ENCODE measurements around the gene ETV6. TPM values are rescaled to one million over a fixed set of nuclear protein-coding genes. Genes with fewer than 3 reads are reported as not detected.

Gene ETV6
- total RNA-seq, 1 donor: 11.2 TPM

GRCh38 chr12:11697131-11697530, 47.7 kb downstream of the ETV6 start:
- no peak for TF ChIP-seq CTCF (IDR thresholded peaks at IDR 0.05; ENCODE audit: insufficient read depth, low read depth, low read length)
- no peak for DNase-seq (ENCODE audit: low read depth)
- H3K4me3 ChIP-seq (ENCODE audit: low read depth, low read length): no peak overlapping the region

GRCh38 chr12:11697670-11698387, 48.4 kb downstream of the ETV6 start:
- H3K4me3 ChIP-seq (ENCODE audit: low read depth, low read length): no peak overlapping the region
- TF ChIP-seq CTCF (IDR thresholded peaks at IDR 0.05; ENCODE audit: insufficient read depth, low read depth, low read length): no peak
- peak; percentile 54 for DNase-seq (ENCODE audit: low read depth)

- H3K4me3 ChIP-seq (ENCODE audit: low read depth, low read length): no peak overlapping the region
- TF ChIP-seq CTCF (IDR thresholded peaks at IDR 0.05; ENCODE audit: insufficient read depth, low read depth, low read length): no peak
- DNase-seq (ENCODE audit: low read depth): no peak
Observed at GRCh38 chr12:11698729-11699128, 49.3 kb downstream of the ETV6 start.

- H3K4me3 ChIP-seq (ENCODE audit: low read depth, low read length): no peak overlapping the region
- no peak for TF ChIP-seq CTCF (IDR thresholded peaks at IDR 0.05; ENCODE audit: insufficient read depth, low read depth, low read length)
- no peak for DNase-seq (ENCODE audit: low read depth)
Observed at GRCh38 chr12:11701433-11701832, 52.0 kb downstream of the ETV6 start.

GRCh38 chr12:11702959-11703358, 53.5 kb downstream of the ETV6 start:
- TF ChIP-seq CTCF (IDR thresholded peaks at IDR 0.05; ENCODE audit: insufficient read depth, low read depth, low read length): no peak
- H3K4me3 ChIP-seq (ENCODE audit: low read depth, low read length): no peak overlapping the region
- no peak for DNase-seq (ENCODE audit: low read depth)

- TF ChIP-seq CTCF (IDR thresholded peaks at IDR 0.05; ENCODE audit: insufficient read depth, low read depth, low read length): no peak
- no peak overlapping the region for H3K4me3 ChIP-seq (ENCODE audit: low read depth, low read length)
- DNase-seq (ENCODE audit: low read depth): no peak
Observed at GRCh38 chr12:11703378-11703777, 53.9 kb downstream of the ETV6 start.

GRCh38 chr12:11704089-11704488, 54.6 kb downstream of the ETV6 start:
- H3K4me3 ChIP-seq (ENCODE audit: low read depth, low read length): no peak overlapping the region
- no peak for DNase-seq (ENCODE audit: low read depth)
- no peak for TF ChIP-seq CTCF (IDR thresholded peaks at IDR 0.05; ENCODE audit: insufficient read depth, low read depth, low read length)
